ENCODE data around the gene SANBR.
A peak's percentile ranks its signal among the peaks of the same experiment; 100 is the strongest.
"Not testable (repeated sequence)": the region's sequence is repeated elsewhere in the genome, so short reads cannot be mapped to it uniquely, and the experiment has no call there.

SANBR gene

DNA sequence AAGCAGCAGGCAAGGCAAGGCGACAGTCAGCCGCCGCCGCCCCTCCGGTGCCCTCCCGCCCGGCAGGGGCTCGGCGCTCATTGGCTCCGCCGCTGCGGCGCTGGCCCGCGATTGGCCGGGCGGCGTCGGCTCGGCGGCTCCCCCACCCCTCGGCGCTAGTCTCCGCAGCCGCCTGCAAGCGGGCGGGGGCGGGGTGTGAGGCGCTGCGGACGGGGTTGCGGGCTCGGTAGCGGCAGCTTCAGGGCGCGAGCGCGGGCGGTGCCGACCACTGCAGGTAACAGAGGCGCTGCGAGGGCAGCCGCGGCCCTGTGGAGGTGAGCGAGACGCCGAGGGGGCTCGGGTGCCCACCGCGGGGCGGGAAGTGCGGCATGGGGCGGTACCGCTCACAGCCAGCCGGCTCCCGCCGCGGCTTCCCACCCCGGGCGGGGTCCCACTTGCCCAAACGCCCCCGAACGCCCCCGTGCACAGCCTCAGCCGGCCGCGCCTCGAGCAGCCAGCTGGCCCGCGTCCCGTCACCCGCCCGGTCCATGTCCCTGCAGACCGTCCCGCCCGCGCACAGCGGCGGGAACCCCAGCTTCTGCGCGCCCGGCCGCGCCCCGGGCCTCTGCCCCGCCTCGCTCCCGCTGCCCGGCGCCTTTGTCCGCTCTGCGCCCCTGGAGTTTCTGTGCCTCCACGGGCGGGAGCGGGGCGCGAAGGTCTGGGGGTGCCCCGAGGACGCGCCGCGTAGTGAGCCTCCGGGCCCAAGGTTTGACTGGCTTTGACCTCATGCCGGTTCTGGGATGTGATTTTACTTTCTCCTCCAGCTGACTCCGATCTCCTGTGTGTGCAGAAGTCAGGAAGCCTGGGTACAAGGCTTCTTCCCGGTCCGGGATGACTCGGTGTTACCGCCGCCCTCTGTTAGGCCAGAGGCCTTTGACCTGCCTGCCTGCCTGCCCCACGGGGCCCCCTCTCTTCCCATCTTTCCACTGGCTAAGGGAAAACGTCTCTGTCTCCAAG lies at the start of gene SANBR:
Gene SANBR, plus strand, starts transcription at position 158 of the 996 bp plus-strand sequence. CDS start 4,480 bp downstream, outside the sequence.
- peak; percentile 72 to 81 for DNase-seq (ENCODE audit: low read depth in 2 of 2)

DNA sequence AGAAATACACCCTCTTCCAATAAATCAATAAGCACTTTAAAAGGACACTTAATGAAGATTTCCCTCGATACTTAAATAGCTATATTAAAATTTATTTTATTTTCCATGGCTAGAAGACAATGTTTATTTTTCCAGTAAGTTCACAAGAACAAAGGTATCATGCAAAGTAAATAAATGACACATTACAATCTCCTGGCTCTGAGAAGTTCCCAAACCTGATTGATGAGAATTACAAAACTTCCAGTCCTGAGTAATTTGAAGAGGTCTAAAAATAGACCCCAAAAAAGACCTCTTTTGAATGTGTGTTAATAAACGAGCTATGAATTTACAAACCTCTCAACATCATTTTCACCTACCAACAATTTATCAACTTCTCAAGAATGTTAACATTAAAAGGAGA lies 49.7 kb upstream of the SANBR start:
- no peak for DNase-seq (ENCODE audit: low read depth in 2 of 2)

- DNase-seq (ENCODE audit: low read depth in 2 of 2), result peak in 1 of 2 donors; percentile 6
Measured at GRCh38 chr2:61016392-61017002, 49.2 kb upstream of the SANBR start.

DNA sequence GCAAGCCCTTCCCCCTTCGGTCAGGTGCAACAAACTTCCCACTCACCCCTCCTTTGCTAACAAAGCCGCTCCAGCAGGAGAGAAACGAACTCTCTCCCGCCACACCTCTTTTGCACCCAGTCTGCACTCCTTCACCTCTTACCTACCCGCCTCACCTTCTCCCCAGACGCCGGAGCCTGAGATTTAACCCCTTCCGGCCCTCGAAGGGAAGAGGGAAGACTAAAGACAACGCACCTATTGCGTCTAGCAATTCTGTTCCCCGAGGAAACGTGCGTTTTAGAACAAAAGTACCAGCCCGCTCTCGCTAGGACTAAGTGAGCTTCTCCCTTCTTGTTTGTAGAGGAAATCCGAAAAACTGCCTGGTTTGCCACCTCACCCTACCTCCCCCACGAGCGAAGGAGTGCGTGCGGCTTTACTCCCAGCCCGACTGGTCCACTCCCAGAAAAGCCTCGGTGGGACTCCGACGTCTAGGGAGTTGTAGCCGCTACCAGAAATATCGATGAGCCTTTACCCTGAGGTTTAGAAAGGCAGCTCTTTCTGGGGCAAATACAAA lies 48.6 kb upstream of the SANBR start:
- peak; percentile 47 to 49 for DNase-seq (ENCODE audit: low read depth in 2 of 2)

- peak; percentile 44 to 55 for DNase-seq (ENCODE audit: low read depth in 2 of 2)
Measured at GRCh38 chr2:61017556-61018317, 47.9 kb upstream of the SANBR start, which contains the start of the genes PEX13 and PUS10. Gene PEX13 (plus strand): TSS chr2:61017720. CDS start chr2:61017760, 40 bp downstream. Gene PUS10 (minus strand): TSS chr2:61018255. CDS start chr2:61011890, 6,365 bp downstream.

DNA sequence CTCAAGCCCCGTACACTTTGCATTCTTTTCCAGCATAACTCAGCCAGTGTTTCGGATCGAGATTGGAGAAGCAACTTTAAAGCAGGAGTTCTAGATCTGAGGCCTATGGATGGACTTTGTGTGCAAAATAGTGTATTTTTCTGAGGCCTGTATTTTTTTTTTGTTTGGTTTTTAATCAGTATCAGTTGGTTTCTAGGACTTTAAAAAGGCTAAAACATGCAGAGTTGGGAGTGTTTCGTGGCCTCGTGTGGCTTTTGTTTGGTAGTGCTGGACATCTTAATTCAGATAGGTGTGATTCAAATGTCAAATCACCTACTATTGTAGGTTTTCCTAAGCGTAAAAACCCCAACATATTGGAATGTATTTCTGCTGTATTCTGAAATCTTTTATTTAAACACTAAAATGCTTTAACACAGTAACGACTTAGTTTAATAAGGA lies 47.3 kb upstream of the SANBR start:
- no peak for DNase-seq (ENCODE audit: low read depth in 2 of 2)

DNA sequence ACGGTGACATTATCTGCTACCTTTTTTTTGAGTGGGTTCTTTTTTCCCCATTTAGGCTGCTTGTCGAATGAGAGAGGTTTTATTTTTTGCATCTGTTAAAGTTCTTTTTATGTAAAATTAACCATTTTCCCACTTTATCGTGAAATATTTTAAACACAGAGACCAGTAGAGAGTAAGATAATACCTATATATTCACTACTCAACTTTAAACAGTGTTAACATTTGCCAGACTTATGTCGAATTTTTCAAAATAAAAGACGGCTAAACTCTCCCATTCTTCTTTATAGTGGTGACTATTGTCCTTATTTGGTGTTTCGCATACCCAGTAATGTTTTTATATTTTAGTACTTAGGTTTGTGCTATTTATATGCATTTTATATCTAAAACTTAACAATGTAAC lies 46.9 kb upstream of the SANBR start:
- no peak for DNase-seq (ENCODE audit: low read depth in 2 of 2)

DNA sequence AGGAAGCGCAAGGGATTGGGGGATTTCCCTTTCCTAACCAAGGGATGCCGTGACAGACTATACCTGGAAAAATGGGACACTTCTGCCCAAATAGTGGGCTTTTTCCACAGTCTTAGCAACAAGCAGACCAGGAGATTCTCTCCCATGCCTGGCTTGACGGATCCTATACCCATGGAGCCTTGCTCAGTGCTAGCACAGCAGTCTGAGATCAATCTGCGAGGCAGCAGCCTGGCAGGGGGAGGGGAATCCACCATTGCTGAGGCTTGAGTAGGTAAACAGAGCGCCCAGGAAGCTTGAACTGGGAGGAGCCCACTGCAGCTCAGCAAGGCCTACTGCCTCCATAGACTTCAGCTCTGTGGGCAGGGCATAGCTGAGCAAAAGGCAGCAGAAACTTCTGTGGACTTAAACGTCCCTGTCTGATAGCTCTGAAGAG lies 44.4 kb upstream of the SANBR start:
- no peak for DNase-seq (ENCODE audit: low read depth in 2 of 2)

DNA sequence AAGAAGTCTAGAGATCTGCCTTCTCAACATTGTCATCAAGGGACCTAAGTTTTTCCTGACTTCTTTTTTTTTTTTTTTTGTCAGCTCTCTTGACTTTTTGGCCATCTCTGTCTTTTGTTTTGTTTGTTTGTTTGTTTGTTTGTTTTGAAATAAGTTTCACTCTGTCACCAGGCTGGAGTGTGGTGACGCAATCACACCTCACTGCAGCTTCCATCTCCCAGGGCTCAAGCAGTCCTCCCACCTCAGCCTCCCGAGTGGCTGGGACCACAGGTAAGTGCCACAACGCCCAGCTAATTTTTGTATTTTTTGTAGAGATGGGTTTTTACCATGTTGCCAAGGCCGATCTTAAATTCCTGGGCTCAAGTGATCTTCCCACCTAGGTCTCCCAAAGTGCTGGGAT lies 42.0 kb upstream of the SANBR start:
- DNase-seq (ENCODE audit: low read depth in 2 of 2), result no peak

DNA sequence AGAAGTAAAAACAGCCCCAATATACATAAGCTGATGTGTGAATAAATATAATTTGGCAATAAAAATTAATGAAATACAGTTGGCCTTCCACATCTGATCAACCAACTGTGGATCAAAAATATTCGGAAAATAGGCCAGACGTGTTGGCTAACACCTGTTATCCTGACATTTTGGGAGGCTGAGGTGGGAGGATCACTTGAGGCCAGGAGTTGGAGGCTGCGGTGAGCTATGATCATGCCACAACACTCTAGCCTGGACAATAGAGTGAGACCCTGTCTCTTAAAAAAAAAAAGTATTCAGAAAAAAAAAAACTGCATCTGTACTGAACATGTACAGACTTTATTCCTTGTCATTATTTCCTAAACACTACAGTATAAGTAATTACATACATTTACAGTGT lies 36.1 kb upstream of the SANBR start:
- no peak for DNase-seq (ENCODE audit: low read depth in 2 of 2)

DNA sequence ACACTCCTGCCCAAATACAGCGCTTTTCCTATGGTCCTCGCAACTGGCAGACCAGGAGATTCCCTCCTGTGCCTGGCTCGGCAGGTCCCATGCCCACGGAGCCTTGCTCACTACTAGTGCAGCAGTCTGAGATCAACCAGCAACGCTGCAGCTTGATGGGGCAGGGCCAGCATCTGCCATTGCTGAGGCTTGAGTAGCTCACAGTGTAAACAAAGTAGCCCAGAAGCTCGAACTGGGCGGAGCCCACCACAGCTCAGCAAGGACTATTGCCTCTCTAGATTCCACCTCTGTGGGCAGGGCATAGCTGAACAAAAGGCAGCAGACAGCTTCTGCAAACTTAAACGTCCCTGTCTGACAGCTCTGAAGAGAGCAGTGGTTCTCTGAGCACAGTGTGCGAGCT lies 31.1 kb upstream of the SANBR start:
- not testable (repeated sequence) for DNase-seq (ENCODE audit: low read depth in 2 of 2)

DNA sequence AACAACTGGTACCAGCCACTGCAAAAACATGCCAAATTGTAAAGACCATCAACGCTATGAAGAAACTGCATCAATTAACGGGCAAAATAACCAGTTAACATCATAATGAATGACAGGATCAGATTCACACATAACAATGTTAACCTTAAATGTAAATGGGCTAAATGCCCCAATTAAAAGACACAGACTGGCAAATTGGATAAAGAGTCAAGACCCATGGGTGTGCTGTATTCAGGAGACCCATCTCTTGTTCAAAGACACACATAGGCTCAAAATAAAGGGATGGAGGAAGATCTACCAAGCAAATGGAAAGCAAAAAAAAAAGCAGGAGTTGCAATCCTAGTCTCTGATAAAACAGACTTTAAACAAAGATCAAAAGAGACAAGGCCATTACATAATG lies 29.0 kb upstream of the SANBR start:
- not testable (repeated sequence) for DNase-seq (ENCODE audit: low read depth in 2 of 2)

GRCh38 chr2:61042807-61043206 lies 22.9 kb upstream of the SANBR start:
- DNase-seq (ENCODE audit: low read depth in 2 of 2), result no peak

GRCh38 chr2:61044636-61045035 lies 21.0 kb upstream of the SANBR start:
- no peak for DNase-seq (ENCODE audit: low read depth in 2 of 2)

DNA sequence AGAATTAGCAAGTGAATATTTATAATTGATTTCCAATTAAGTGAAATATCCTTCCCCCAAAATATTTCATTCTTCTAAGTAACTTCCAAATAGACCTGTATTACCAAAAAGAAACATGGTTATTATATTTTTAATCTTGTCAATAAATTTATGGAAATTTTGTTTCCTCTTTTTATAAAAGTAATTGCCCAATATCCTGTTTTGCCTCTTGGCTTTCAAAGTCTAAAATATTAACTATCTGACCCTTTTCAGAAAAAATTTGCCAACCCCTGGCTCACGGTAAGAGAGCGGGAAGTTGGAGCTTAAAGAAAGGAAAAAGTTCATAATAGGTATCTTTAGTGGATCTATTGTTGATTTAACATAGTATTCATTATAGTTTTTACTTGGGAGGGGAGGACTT lies 20.4 kb upstream of the SANBR start:
- DNase-seq (ENCODE audit: low read depth in 2 of 2), result no peak

- DNase-seq (ENCODE audit: low read depth in 2 of 2), result no peak
Measured at GRCh38 chr2:61045999-61046398, 19.7 kb upstream of the SANBR start.

- DNase-seq (ENCODE audit: low read depth in 2 of 2), result no peak
Measured at GRCh38 chr2:61055557-61055956, 10.1 kb upstream of the SANBR start.

- no peak for DNase-seq (ENCODE audit: low read depth in 2 of 2)
Measured at GRCh38 chr2:61057562-61057961, 8.1 kb upstream of the SANBR start.

DNA sequence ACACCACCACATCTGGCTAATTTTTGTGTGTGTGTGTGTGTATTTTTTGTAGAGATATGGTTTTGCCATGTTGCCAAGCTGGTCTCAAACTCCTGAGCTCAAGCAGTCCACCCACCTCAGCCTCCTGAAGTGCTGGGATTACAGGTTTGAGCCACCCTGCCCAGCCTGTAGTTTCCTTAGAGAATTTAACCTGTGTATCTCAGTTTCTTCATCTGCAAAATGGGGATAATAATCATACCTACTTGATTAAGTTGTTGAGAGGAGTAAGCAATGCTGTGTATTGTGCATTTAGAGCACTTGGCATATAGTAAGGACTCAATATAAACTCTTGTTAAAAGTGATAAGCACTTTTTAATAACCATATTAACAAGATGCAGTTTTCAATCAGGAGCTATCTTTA lies 6.3 kb upstream of the SANBR start:
- no peak for DNase-seq (ENCODE audit: low read depth in 2 of 2)

DNA sequence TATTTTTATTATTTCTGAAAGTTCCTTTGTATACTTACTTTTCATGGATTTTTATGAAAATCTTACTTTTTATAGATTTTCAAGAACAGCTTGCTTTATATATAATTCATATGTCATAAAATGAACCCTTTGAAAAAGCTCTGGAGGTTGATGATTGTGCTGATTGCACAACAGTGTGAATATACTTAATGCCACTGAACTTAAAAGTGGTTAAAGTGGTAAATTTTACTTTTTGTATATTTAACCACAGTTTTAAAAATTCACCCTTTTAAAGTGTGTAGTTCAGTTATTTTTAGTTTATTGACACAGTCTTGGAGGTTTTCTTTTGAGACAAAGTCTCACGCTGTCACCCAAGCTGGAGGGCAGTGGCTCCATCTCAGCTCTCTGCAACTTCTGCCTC lies 8.4 kb downstream of the SANBR start:
- no peak for DNase-seq (ENCODE audit: low read depth in 2 of 2)

DNA sequence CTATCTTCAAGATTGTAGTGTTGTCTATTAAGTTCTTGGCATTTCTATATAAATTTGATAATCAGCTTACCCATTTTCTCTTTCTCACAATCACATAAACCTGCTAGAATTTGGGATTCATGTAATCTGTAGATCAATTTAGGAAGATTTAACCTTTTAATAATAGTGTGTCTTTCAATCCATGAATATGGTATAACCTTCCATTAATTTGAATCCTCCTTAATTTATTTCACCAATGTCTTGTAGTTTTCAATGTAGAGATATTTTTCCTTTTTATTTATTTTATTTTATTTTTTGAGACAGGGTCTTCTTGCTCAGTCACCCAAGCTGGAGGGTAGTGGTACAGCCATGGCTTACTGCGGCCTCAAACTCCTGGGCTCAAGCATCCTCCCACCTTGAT lies 20.2 kb downstream of the SANBR start:
- no peak for DNase-seq (ENCODE audit: low read depth in 2 of 2)

DNA sequence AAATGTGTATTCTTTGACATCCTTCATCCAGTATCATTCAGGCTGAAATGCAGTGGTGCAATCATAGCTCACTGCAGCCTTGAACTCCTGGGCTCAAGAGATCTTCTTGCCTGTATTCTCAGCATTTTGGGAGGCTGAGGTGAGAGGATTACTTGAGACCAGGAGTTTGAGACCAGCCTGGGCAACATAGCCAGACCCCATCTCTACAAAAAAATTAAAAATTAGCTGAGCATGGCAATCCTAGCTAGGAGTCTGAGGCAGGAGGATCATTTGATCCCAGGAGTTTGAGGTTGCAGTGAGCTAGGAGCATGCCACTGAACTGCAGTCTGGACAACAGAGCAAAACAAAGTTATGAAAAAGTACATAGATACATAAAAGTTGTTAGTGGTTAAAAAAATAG lies 24.1 kb downstream of the SANBR start:
- DNase-seq (ENCODE audit: low read depth in 2 of 2), result no peak

Measured in stimulated activated CD4-positive, alpha-beta T cell treated with anti-CD3 and anti-CD28 coated beads, Interleukin-1b, Interleukin-23, amount 100 ng/mL, for 4 hours (primary cell).